ENCODE results near the gene ALDH16A1. TPM values are rescaled to one million over a fixed set of nuclear protein-coding genes. Genes with fewer than 3 reads are reported as not detected.

ALDH16A1 gene
- 10 to 100 TPM; 24.9 to 31.5 TPM for total RNA-seq
- long read RNA-seq, transcript ALDH16A1-201 (17 exons, 3,153 nt) = major isoform, 8 of 36 reads
- long read RNA-seq, partial matches to known transcripts = 25 of 36 reads
- long read RNA-seq, other reads (novel, unspliced or antisense) = 2 of 36 reads

DNA sequence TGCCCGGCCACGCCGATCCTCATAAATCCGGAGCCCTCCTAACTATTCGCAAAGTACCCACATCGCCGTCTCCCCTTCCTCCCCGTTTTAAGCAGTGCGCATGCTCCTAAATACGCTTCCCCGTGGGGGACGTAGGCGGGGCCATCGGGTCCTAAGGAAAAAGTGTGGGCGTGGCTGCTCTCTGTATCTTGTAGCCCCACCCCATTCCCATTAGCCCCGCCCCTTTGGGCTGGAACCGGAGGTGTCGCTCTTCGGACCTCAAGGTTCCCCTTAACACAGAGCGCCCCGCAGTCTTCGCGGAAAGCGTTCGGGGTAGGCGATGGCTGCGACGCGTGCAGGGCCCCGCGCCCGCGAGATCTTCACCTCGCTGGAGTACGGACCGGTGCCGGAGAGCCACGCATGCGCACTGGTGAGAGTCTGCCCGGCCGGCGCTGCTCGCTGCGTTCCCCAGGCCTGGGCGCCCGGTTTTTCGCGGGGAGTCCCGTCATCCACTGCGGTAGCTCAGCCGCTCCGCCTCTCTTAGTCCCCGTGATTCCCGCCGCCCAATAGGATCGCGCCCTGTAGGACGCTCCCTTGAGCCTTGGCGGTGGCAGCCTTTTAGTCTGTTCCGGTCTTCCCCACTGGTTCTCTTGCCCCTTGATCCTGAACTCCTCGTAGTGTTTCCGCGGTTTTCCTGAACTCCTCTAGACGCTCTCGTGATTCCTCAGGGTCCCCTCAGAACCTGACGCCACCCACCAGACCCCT lies at the start of gene ALDH16A1:
Gene ALDH16A1 (plus strand): TSS at position 213 of the 744 bp plus-strand sequence. CDS start 107 bp downstream, at position 320.
- peak; percentile 84 for ATAC-seq
- DNase-seq = peak; percentile 98 to 99
- intact Hi-C loops (cut with DNase I, micrococcal nuclease) = no loop called here

DNA sequence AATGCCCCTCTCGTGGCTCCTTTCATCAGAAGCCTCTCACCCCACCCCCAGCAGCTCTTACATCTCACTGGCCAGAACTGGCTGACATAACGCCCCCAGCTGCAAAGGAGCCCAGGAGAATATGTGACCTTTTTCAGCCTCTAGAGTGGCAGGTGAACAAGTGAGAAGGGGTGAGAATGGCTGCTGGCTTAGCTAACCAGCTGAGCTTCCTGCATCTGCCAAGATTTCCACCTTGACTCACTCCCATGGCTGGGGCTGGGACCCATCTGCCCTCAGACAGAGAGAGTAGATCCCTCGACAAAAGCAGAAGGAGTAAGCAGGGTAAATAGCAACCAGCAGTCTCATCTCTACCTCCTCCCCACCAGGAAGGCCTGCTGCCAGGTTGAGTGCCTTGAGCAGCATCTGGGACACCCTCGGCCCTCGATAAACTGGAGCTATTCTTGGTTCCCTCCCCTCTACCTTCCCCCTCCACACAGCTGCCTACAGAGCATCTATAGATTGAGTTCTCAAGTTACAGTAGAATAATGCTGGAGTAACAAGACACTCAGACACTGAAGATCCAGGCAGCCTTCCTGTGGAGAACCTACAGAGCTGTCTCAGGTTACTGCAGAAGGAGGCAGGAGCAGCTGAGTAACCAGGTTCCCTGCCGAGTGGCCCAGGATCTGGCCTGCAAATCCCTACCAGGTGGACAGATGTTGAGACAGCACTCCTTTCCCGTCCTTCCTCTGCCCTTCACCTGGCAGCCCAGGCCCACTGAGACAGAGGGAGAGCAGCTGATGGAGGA lies 49.4 kb upstream of the ALDH16A1 start:
- DNase-seq = no peak
- intact Hi-C loops (cut with DNase I, micrococcal nuclease) = no loop called here
- ATAC-seq = no peak

DNA sequence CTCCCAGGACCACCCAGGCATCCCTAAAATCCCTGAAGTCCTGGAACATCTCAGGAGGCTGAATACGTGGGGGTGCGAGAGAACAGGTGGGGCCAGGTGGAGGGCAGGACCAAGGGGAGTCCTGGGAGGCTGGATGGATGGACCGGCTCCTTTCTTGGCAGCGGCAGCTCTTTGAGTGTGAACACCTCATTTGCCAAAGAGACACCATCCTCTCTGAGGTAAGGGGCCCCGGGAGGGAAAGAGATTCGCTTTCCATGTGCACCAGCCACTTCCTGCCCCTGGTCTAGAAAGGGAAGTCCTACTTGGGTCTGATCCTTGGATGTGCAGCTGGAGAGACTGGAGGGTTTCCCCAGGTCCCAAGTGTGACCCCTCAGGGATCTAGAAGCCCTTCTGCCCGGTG lies 45.9 kb upstream of the ALDH16A1 start:
- intact Hi-C loops (cut with DNase I, micrococcal nuclease) = no loop called here
- DNase-seq (no peak), ATAC-seq (no peak)

DNA sequence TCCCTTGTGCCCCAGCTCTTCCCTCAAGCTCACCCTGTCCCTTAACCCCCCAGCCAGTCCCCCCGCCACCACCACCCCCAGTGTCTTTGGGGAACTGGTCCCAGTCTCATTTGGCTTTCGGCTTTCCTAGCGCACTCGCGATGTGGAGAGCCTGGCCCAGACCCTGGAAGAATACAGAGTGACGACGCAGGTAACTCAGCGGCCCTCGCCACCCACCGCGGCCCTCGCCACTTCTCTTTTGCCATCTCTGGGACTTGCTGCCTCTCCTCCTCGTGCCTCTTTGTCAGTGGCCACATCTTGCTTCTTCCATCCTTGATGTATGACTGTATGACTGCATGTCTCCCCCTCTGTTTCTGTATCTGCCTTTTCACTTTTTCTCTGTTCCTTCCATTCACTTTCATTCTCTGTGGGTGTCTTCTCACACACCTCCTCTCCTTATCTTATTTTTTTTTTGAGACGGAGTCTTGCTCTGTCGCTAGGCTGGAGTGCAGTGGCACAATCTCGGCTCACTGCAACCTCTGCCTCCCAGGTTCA lies 45.5 kb upstream of the ALDH16A1 start:
- ATAC-seq (no peak), DNase-seq (no peak)
- intact Hi-C loops (cut with DNase I, micrococcal nuclease) = no loop called here

DNA sequence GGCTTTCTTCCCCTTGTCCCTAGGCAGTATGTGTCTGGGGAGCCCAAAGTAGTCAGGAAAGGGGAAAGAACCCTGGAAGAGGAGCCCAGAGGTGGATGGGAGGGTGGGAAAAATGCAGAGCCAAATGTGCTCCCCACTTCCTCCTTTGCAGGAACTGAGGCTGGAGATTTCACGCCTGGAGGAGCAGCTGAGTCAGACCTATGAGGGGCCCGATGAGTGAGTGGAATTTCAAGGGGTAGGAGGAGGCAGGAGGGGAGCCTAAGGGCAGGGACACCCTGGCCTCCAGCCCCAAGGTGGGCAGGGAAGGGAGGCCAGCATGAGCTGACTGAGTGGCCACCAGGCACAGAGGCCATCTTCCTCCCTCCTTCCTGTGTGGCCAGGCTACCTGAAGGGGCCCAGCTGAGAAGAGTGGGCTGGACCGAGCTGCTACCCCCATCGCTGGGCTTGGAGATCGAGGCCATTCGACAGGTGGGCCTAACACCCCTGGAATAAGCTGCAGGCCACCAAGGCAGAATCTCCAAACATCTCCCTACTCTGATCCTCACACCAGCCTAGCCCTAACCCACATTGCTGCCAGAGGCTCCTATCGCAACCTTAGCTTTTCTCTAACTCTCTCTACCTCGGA lies 44.1 kb upstream of the ALDH16A1 start:
- DNase-seq (no peak), ATAC-seq (no peak)
- intact Hi-C loops (cut with DNase I, micrococcal nuclease) = no loop called here

DNA sequence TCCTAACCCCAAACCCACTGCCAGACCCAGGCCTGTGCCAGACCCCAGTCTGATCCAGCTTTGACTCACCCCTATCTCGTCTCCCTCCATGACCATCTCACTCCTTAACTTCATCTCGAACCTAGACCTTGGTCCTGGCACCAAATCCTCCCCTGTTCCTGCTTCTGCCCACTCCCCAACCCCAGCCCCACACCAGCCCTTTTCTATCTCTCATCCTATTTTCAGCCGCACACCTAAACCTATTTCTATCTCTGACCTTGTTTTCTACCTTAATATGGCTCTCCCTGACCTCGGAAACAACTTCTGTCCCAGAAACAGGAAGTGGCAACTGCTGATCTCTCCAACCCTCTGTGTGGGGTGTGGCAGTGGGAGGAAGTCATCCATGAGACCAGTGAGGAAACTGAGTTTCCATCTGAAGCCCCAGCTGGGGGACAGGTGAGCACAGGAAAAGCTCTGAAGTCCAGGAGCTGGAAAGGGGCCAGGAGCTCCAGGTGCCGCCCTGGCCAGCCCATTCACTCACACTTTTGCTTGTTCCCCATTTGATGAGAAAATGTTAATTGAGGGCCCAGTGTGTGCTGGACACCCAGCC lies 43.5 kb upstream of the ALDH16A1 start:
- peak; percentile 52 for ATAC-seq
- intact Hi-C loops (cut with DNase I, micrococcal nuclease) = no loop called here
- no peak for DNase-seq

DNA sequence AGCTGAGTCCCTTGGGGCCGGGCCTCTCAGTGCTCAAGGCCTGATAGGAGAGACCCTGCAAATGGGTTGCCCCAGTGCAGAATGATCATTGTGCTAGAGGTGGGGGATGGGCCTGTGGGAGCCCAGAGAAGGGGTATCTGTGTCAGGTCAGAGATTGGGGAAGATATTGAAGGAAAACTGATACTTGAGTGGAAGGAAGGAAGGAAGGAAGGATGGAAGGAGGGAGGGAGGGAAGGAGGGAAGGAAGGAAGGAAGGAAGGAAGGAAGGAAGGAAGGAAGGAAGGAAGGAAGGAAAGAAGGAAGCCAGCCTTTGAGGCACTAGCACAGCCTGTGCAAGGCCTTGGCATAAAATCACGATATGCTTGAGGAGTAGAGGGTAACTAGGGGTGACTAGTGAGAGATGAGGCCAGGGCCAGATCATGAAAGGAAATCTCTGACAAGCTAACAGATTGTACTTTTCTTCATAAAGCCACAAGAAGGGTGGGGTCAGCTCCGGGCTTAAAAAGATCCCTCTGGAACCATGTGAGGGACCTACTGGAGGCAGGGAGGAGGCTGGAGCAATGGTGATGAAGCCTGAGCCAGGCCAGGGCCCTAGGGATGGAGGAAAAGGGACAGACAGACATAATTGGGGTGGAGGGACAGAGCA lies 41.2 kb upstream of the ALDH16A1 start:
- DNase-seq (no peak), ATAC-seq (no peak)
- intact Hi-C loops (cut with DNase I, micrococcal nuclease) = no loop called here

DNA sequence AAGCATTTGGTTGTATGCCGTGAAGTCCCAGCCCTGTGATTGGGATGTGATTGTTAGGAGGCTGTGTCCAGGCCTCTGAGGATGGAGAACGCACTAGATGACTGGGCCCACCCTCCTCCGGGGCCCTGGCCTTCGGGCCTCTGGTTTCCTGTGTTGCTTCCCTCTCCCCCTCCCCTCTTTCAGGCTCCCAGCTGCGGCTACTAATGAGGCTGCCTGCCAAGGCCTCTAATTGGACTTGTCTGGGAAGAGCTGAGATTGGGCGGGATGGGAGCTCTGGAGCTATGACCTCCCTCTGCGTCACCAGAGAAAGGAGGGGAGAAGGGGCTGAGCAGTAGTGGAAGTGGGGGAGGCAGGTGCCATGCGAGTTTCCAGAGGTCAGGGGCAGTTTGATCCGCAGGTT lies 39.7 kb upstream of the ALDH16A1 start:
- intact Hi-C loops (cut with DNase I, micrococcal nuclease) = no loop called here
- no peak for ATAC-seq
- no peak for DNase-seq

DNA sequence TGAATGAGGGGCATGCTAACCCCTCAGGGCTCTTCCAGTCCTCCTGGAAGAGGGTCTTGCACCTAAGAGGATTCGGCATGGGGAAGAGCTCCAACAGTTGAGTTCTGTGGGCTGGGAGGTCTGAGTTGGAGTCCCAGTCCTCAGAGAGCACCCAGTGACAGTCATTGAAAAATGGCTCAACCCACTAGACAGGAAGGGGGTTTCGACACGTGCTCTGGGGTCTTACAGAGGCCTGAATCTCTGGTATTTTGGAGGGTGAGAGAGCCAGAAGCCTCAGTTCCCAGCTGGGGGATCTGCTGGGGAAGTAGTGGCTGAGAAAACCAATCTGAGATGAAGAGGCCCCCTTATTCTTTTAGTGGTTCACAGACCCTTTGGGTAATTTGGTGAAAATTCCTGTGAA lies 38.8 kb upstream of the ALDH16A1 start:
- intact Hi-C loops (cut with DNase I, micrococcal nuclease) = no loop called here
- no peak for ATAC-seq
- DNase-seq = no peak

DNA sequence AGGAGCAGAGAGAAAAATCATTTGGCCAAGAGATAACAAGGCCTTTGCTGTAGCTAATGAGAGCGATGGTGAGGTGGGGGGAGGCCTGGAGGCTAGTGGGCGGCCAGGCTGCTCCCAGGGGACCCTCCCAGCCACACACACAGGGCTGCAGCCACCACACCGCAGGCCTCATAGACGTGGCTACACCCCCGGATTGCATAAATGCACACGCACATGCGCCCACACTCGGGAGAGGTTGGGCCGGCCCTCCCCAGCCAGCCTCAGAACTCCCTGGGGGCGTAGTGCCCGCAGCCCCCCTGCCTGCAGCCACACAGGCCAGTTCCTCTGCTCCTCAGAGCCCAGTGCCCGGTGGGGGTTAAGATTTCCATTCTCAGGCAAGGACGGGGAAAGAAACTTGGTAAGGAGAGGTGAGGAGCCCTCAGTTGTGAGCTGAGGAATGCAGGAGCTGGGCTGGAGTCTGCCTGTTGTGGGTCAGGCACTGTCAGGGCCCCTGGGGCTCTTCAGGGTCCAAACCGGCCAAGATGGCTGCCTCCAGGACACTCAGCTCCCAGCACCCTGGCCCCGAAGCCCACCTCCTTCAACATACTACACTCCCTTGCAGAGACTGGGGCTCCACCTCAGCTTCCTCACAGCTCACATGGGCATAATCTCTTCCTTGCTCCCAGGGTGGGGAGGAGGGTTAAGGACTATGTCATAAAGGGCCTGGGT lies 37.8 kb upstream of the ALDH16A1 start:
- intact Hi-C loops (cut with DNase I, micrococcal nuclease) = no loop called here
- no peak for ATAC-seq
- DNase-seq = no peak

DNA sequence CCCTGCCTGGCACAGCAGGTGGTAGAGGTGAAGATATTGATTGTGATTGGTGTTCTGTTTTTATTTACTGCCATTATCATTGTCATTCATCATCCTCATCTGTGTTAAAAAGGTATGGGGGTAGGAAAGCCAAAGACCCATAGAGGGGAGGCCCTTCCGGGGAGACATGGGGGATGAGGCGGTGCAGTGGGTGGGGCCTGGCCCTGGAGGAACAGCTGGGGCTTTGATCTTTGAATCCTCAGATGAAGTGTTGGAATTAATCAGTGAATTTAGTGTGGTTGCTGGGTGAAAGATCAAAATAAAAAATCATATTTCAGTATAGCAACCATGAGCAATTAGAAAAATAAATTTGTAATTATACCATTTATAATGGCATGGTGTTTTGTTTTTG lies 37.2 kb upstream of the ALDH16A1 start:
- intact Hi-C loops (cut with DNase I, micrococcal nuclease) = no loop called here
- no peak for DNase-seq
- no peak for ATAC-seq

DNA sequence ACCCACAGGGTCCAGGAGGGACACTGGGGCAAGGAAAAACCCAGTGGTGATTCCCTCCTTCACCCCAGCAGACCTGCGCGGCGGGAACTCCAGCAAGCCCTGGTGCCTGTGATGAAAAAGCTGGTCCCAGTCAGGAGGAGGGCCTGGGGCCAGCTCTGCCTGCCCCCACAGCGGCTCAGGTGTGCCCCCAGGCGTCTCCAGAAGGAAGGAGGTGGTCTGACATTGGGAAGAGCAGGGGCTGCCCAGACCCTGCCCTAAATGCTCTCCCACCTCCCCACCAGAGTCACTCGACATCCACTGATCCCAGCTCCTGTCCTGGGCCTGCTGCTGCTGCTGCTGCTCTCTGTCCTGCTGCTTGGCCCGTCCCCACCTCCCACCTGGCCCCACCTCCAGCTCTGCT lies 35.9 kb upstream of the ALDH16A1 start:
- DNase-seq = no peak
- no peak for ATAC-seq
- intact Hi-C loops (cut with DNase I, micrococcal nuclease) = no loop called here

DNA sequence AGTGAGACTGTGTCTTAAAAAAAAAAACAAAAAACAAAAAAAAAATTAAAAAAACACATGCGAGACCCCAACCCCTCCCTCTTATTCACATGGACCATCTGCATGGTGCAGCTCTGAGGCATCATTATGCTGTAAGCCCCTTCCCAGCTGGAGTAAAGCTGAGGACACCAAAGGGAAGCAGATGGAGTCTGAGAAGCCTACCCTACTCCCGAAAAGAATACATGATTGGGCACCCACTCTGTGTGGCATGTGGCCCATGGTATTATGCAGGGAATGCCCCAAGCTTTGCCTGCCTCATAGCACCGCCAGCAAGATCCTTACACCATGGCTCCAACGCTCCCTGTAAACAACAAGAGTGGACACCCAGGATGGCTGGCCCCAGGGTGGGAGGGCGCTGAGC lies 34.5 kb upstream of the ALDH16A1 start:
- DNase-seq (no peak), ATAC-seq (no peak)
- intact Hi-C loops (cut with DNase I, micrococcal nuclease) = no loop called here

DNA sequence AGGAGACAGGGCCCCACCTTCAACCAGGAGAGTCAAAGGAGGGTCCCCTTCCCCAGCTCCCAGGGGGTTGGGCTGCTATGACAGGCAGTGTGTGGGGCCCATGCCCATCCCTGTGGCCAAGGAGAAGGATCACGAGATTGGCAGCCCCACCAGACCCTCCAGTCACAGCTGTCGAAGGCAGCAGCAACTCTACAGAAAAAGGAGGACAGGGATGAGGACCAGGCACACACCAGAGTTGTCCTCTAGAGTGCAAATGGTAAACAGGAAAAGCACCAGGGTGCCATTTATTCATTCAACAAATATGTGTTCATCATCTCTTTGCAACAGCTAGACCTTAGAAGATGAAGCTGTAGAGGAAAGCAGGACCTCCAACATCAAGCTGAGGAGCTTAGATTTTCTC lies 33.9 kb upstream of the ALDH16A1 start:
- DNase-seq = no peak

DNA sequence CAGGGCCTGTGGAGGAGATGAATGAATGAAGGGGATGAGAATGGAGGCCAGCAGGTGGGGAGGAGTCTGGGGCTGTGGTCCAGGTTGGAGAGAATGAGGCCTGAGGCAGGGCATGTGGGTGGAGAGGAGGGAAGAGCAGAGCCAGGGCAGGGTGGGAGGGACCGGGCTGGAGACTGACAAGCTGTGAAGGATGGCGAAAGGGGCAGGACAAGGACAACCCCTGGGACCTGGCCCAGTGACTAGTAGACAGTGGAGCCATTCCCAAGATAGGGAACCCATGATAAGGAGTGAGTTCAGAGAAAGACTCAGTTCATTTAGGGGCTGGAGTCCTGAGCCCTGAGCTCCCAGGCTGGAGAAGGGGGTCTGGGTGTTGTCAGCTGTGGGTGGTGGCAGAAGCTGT lies 32.8 kb upstream of the ALDH16A1 start:
- ATAC-seq = no peak
- DNase-seq = no peak
- intact Hi-C loops (cut with DNase I, micrococcal nuclease) = no loop called here

More for the DNA sequence above, 33.9 kb upstream of the ALDH16A1 start:
- intact Hi-C loops (cut with DNase I, micrococcal nuclease) = no loop called here
- no peak for ATAC-seq

DNA sequence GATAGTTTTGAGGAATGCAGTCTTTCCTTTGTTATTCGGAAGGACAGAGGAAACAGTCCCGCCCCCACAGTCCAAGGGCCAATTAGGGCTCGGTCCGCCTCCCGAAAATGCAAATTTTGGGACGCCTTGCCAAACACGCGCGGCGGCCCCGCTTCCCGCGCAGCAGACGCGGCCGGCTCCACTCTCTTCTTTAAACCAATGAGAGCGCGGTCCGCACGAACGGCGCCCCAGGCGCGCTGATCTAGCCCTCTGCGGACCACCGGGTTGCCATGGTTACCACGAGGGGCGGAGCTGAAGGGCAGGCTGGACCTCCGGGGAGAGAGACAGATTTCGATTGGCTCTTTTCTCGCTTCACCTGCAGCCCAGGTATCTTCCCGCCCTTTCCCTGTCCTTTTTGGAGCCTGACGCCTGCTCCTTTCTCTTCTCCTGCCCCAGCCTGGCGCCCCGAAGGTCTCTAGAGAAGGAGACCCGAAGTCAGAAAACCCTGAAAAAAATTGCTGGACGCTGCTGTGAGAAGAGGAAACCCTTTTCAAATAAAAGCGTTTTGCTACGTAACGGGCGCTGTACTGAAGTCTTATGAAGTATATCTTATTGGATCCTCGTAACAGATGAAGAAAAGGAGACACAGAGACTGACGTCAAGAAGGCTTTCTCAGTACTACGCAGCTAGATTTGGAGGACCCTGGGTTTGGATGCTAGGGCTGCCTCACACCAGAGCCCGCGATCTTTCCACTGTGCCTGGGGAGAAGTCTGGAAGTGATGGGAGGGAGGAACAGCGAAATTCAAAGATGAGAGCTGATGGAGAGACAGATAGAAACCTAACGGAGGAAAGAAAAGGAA lies 31.8 kb upstream of the ALDH16A1 start:
- peak; percentile 86 for ATAC-seq

DNA sequence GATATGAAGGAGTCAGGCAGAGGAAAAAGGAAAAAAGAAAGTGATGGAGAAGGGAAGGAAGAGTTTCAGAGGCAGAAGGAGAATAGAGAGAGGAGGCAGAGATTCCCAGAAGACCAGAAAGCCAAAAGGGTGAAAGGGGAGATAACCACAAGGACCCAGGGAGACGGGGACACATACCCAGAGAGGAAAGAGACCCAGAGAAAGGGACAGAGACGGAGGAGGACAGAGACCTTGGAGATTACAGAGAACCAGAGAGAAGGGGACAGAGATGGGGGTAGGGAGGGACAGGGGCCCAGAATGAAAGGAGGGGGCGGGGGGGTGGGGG lies 31.2 kb upstream of the ALDH16A1 start:
- DNase-seq (no peak), ATAC-seq (no peak)
- intact Hi-C loops (cut with DNase I, micrococcal nuclease) = no loop called here

More for the DNA sequence above, 31.8 kb upstream of the ALDH16A1 start:
- peak in 1 of 2 donors; percentile 64 for DNase-seq
- intact Hi-C loops (cut with DNase I, micrococcal nuclease) = no loop called here

Data from left colon (tissue), 2 donors.